ENCODE data around the gene STC2. TPM values are rescaled to one million over a fixed set of nuclear protein-coding genes. Genes with fewer than 3 reads are reported as not detected.

The STC2 gene
- total RNA-seq, 1 experiment from 2014 or later, result 224 TPM

GRCh38 chr5:173324115-173325001, 3.9 kb downstream of the STC2 start:
- H3K4me3 ChIP-seq (ENCODE audit: low read depth, low read length), result no peak overlapping the region
- BruUV-seq (replicated peaks), result no TSS peak
- no peak for DNase-seq
- H3K4me1 ChIP-seq, result no peaks in the 10 kb centered on the region; the same call in 1 of the 2 replicates
- no peaks in the 10 kb centered on the region for H3K27me3 ChIP-seq (replicated peaks; ENCODE audit: control insufficient read depth, insufficient read depth, low read length)
- Mint-ChIP-seq H3K36me3 (ENCODE audit: insufficient read depth, unreplicated experiment) (peaks cover 100% of the 10 kb centered on the region), H3K4me3 (ENCODE audit: unreplicated experiment) (peak overlapping the region; percentile 91), H3K9me3 (ENCODE audit: unreplicated experiment) (no peaks in the 10 kb centered on the region), H3K27ac (ENCODE audit: unreplicated experiment) (peak overlapping the region; percentile 5), H3K27me3 (ENCODE audit: insufficient read depth, unreplicated experiment) (no peaks in the 10 kb centered on the region), H3K4me1 (ENCODE audit: low read depth, unreplicated experiment) (peaks cover 25% of the 10 kb centered on the region)
- CTCF ChIA-PET, result no interaction called here
- no peaks in the 10 kb centered on the region for H3K9me3 ChIP-seq
- POLR2A ChIA-PET, result no interaction called here
- intact Hi-C loops (cut with micrococcal nuclease; ENCODE audit: unreplicated experiment), result loop anchor here (5.0 kb wide), 1 partner anchor 213 kb away; no protein-coding TSS in a partner anchor
- TF ChIP-seq CTCF (IDR thresholded peaks at IDR 0.05; ENCODE audit: insufficient read depth in 1 of 2, low read depth in 1 of 2, low read length in 1 of 2, severe bottlenecking in 1 of 2, unreplicated experiment in 1 of 2), result no peak
- H3K36me3 ChIP-seq (ENCODE audit: control insufficient read depth, insufficient read depth, low read length), result peaks cover 17% of the 10 kb centered on the region

- Mint-ChIP-seq H3K4me3 (ENCODE audit: unreplicated experiment) (no peak overlapping the region), H3K27me3 (ENCODE audit: insufficient read depth, unreplicated experiment) (no peaks in the 10 kb centered on the region), H3K4me1 (ENCODE audit: low read depth, unreplicated experiment) (peaks cover 27% of the 10 kb centered on the region), H3K27ac (ENCODE audit: unreplicated experiment) (peak overlapping the region; percentile 5), H3K9me3 (ENCODE audit: unreplicated experiment) (no peaks in the 10 kb centered on the region), H3K36me3 (ENCODE audit: insufficient read depth, unreplicated experiment) (peaks cover 100% of the 10 kb centered on the region)
- Histone ChIP-seq H3K36me3 (ENCODE audit: control insufficient read depth, insufficient read depth, low read length) (peaks cover 17% of the 10 kb centered on the region), H3K4me3 (ENCODE audit: low read depth, low read length) (no peak overlapping the region), H3K9me3 (no peaks in the 10 kb centered on the region), H3K27me3 (replicated peaks; ENCODE audit: control insufficient read depth, insufficient read depth, low read length) (no peaks in the 10 kb centered on the region), H3K4me1 (no peaks in the 10 kb centered on the region; the same call in 1 of the 2 replicates)
- ChIA-PET POLR2A (no interaction called here), CTCF (no interaction called here)
- TF ChIP-seq CTCF (IDR thresholded peaks at IDR 0.05; ENCODE audit: insufficient read depth in 1 of 2, low read depth in 1 of 2, low read length in 1 of 2, severe bottlenecking in 1 of 2, unreplicated experiment in 1 of 2), result no peak
- DNase-seq, result no peak
- BruUV-seq (replicated peaks), result no TSS peak
- intact Hi-C loops (cut with micrococcal nuclease; ENCODE audit: unreplicated experiment), result no loop called here
These were observed 4.5 kb downstream of the STC2 start for GRCh38 chr5:173323799-173324114.

- Mint-ChIP-seq H3K4me3 (ENCODE audit: unreplicated experiment) (no peak overlapping the region), H3K27me3 (ENCODE audit: insufficient read depth, unreplicated experiment) (no peaks in the 10 kb centered on the region), H3K4me1 (ENCODE audit: low read depth, unreplicated experiment) (peaks cover 32% of the 10 kb centered on the region), H3K9me3 (ENCODE audit: unreplicated experiment) (no peaks in the 10 kb centered on the region), H3K36me3 (ENCODE audit: insufficient read depth, unreplicated experiment) (peaks cover 100% of the 10 kb centered on the region), H3K27ac (ENCODE audit: unreplicated experiment) (peak overlapping the region; percentile 5)
- POLR2A ChIA-PET, result no interaction called here
- Histone ChIP-seq H3K4me1 (no peaks in the 10 kb centered on the region; the same call in 1 of the 2 replicates), H3K4me3 (ENCODE audit: low read depth, low read length) (no peak overlapping the region), H3K27me3 (replicated peaks; ENCODE audit: control insufficient read depth, insufficient read depth, low read length) (no peaks in the 10 kb centered on the region), H3K9me3 (no peaks in the 10 kb centered on the region), H3K36me3 (ENCODE audit: control insufficient read depth, insufficient read depth, low read length) (peaks cover 18% of the 10 kb centered on the region)
- intact Hi-C loops (cut with micrococcal nuclease; ENCODE audit: unreplicated experiment), result no loop called here
- DNase-seq, result no peak
- BruUV-seq (replicated peaks), result no TSS peak
- CTCF ChIA-PET, result no interaction called here
- no peak for TF ChIP-seq CTCF (IDR thresholded peaks at IDR 0.05; ENCODE audit: insufficient read depth in 1 of 2, low read depth in 1 of 2, low read length in 1 of 2, severe bottlenecking in 1 of 2, unreplicated experiment in 1 of 2)
These were observed 5.0 kb downstream of the STC2 start for GRCh38 chr5:173323106-173323798.

All from Caco-2 (cell line).